AG04450 (cell line): Measurements from ENCODE around the gene ZNF385C. TPM values are rescaled to one million over a fixed set of nuclear protein-coding genes. Genes with fewer than 3 reads are reported as not detected.

Source experiments
- CTCF ChIA-PET: fragments of 300-600, 350-600 bp; formaldehyde crosslinking; extraction: SDS; loops from one replicate; lab custom pipeline; 2022; ENCODE audit warnings: antibody characterized with exemption, inconsistent platforms; lab: Charles Lee
- POLR2A ChIA-PET: fragments of 350-600 bp; formaldehyde crosslinking; extraction: SDS; loops from one replicate; lab custom pipeline; 2021; ENCODE audit warnings: antibody characterized with exemption, inconsistent platforms; lab: Yijun Ruan, JAX
- DNase-seq: peaks from one replicate; pipeline ENCODE4 v3.0.0-alpha.2; 2011; ENCODE audit warnings: low read depth, low spot score
- H3K27ac ChIP-seq: one replicate; pipeline ENCODE4 v1.5.1; 2012; ENCODE audit warnings: low read depth, low read length, control low read depth
- H3K27me3 ChIP-seq: one replicate; pipeline ENCODE4 v1.6.0; 2012; ENCODE audit warnings: low read length; ENCODE audit not compliant: control insufficient read depth, insufficient read depth
- H3K4me3 ChIP-seq: 2 replicates; pipeline ENCODE4 v1.5.1; 2011; ENCODE audit warnings: mild to moderate bottlenecking, low read depth, low read length, control low read depth
- H3K9me3 ChIP-seq: 2 replicates; pipeline ENCODE4 v1.5.1; 2012; ENCODE audit warnings: low read length; ENCODE audit not compliant: control insufficient read depth, insufficient read depth
- polyA plus RNA-seq: library from polyadenylated mRNA; depleted of rRNA; stranded (reverse); fragments of >200 nt; gene quantifications from 2 replicates; pipeline ENCODE4 v1.2.3, GENCODE V29; 2011
- TF ChIP-seq, protein P1 (sequence below): IDR thresholded peaks from 2 replicates; pipeline ENCODE4 v1.5.1; 2011; ENCODE audit warnings: low read depth, low read length, control low read depth, inconsistent platforms

The ZNF385C gene
- polyA plus RNA-seq, 1 experiment = not detected

DNA sequence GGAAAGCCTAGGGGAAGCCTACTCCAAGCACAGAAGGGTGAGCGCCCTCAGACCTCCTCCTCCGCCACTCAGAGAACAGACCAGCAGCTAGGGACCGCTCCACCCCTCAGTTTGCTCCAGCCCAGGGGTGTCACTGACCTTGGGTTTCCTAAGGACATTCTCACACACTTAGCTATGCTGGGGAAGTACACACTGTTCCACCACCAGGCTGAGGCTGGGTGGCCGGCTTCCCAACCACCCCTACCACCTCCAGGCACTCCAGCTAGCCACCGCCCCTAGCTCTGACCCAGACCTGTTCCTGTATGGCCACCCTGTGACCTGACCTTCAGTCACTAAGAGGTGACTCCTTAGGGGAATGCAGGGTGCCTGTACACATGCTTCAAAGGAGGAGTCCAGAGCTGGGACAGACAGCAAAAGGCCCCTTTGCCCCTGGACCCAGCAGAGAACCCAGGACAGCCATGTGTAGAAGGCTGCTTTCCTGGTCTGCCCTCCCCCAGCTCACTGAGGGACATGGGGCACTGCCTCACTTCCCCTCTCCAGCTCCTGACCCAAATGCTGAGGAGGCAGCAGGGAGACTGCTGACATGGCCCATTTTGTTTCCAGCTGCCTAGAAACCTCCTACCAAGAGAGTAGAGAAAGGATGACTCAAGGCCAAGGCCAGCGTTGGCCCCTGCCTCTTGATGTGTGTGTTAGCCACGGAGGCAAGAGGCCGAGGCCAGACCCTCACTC lies 31.0 kb upstream of the ZNF385C start:
- ChIA-PET POLR2A (no interaction called here), CTCF (no interaction called here)
- DNase-seq = no peak
- Histone ChIP-seq H3K27ac (no peak overlapping the region), H3K4me3 (no peak overlapping the region), H3K9me3 (no peaks in the 10 kb centered on the region), H3K27me3 (no peaks in the 10 kb centered on the region)
- TF ChIP-seq, protein P1, sequence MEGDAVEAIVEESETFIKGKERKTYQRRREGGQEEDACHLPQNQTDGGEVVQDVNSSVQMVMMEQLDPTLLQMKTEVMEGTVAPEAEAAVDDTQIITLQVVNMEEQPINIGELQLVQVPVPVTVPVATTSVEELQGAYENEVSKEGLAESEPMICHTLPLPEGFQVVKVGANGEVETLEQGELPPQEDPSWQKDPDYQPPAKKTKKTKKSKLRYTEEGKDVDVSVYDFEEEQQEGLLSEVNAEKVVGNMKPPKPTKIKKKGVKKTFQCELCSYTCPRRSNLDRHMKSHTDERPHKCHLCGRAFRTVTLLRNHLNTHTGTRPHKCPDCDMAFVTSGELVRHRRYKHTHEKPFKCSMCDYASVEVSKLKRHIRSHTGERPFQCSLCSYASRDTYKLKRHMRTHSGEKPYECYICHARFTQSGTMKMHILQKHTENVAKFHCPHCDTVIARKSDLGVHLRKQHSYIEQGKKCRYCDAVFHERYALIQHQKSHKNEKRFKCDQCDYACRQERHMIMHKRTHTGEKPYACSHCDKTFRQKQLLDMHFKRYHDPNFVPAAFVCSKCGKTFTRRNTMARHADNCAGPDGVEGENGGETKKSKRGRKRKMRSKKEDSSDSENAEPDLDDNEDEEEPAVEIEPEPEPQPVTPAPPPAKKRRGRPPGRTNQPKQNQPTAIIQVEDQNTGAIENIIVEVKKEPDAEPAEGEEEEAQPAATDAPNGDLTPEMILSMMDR = no peak

DNA sequence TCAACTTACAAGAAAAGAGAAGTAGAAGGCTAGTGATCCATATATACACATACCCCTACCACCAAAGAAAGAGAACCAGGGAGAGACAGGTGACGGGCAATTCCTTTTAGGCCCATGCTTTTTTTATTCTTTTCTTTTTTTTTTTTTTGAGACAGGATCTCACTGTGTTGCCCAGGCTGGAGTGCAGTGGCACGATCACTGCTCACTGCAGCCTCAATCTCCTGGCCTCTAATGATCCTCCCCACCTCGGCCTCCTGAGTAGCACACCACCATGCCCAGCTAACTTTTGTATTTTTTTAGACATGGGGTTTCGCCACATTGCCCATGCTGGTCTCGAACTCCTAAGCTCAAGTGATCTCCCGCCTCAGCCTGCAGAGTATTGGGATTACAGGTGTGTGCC lies 29.1 kb upstream of the ZNF385C start:
- no peak for DNase-seq
- H3K9me3 ChIP-seq = no peaks in the 10 kb centered on the region; the same call in 1 of the 2 replicates
- no peak overlapping the region for H3K27ac ChIP-seq
- ChIA-PET CTCF (no interaction called here), POLR2A (interaction anchor here (0.7 kb wide), 1 partner anchor 97 kb away, joined by 4 read pairs; no protein-coding TSS in a partner anchor)
- H3K27me3 ChIP-seq = no peaks in the 10 kb centered on the region
- no peak overlapping the region for H3K4me3 ChIP-seq
- TF ChIP-seq, protein P1 = no peak

DNA sequence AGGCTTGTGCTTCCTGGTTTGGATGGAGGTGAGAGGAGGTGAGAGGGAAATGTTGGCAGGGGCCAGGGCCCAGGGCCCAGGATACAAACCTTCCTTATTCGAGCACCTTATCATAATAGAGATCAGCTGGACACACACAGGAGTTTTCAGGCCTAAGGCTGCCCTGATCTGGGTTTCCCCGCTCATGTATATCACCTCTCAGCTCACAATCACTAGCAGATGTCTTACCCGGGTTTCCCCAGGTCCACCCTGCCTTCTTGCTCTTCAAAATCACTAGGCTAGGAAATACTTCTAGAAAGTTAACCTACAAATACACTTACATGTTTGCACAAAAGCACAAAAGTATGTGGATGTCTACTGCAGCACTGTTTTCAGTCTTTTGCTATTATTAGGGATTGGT lies 28.6 kb upstream of the ZNF385C start:
- Histone ChIP-seq H3K27ac (no peak overlapping the region), H3K9me3 (no peaks in the 10 kb centered on the region; the same call in 1 of the 2 replicates), H3K4me3 (no peak overlapping the region), H3K27me3 (no peaks in the 10 kb centered on the region)
- POLR2A ChIA-PET = no interaction called here
- CTCF ChIA-PET = no interaction called here
- TF ChIP-seq, protein P1 = no peak
- no peak for DNase-seq

DNA sequence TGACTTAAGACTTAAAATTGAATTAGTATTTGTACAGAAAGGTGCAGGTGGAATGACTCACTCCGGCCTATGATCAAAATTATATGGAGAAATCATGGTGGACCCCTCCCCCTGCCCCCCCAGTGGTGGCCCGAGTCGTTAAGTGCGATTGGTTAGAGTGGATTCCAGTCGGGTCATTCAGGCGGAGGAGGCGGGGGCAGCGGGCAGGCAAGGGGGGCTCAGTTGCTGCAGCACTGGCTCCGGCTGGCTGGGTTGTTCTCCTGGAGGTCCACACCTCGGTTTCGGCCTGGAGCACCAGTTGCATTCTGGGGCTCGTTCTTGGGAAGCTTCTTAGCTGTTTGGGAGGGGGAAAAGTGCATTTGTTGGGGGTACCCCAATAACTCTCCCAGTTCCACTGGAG lies 27.3 kb upstream of the ZNF385C start:
- Histone ChIP-seq H3K27ac (no peak overlapping the region), H3K9me3 (no peaks in the 10 kb centered on the region; the same call in 1 of the 2 replicates), H3K27me3 (no peaks in the 10 kb centered on the region), H3K4me3 (no peak overlapping the region)
- POLR2A ChIA-PET = no interaction called here
- no peak for DNase-seq
- CTCF ChIA-PET = no interaction called here
- TF ChIP-seq, protein P1 = no peak

DNA sequence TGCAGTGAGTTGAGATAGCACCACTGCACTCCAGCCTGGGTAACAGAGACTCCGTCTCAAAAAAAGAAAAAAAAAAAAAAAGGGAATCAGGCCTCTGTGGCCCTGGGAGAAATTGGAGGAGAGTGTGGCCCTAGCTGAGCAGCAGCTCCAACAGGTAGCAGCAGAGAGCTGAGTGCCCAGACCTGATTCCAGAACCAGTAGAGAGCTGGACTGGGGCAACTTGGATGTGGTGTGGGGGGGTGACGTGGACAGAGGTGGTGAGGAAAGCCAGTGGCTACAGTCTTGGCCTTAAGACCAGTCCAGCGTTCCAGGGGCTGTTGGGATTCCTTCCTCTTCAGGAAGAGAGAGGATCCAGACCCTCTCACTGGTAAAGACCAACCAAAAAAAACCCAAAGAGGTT lies 26.0 kb upstream of the ZNF385C start:
- H3K27ac ChIP-seq = no peak overlapping the region
- no peaks in the 10 kb centered on the region for H3K27me3 ChIP-seq
- no peaks in the 10 kb centered on the region; the same call in 1 of the 2 replicates for H3K9me3 ChIP-seq
- DNase-seq = no peak
- ChIA-PET CTCF (no interaction called here), POLR2A (no interaction called here)
- H3K4me3 ChIP-seq = no peak overlapping the region
- TF ChIP-seq, protein P1 = no peak
